Fibroblast of villous mesenchyme (primary cell): Measurements from ENCODE around the gene ANKK1. TPM values are rescaled to one million over a fixed set of nuclear protein-coding genes. Genes with fewer than 3 reads are reported as not detected.

Experiments
- DNase-seq: peaks from one replicate; pipeline ENCODE4 v3.0.0-alpha.2; 2010; ENCODE audit warnings: low read depth
- H3K4me3 ChIP-seq: 2 replicates; pipeline ENCODE4 v1.5.1; 2011; ENCODE audit warnings: low read depth, mild to moderate bottlenecking, low read length
- total RNA-seq: library from RNA; depleted of rRNA; stranded (reverse); fragments of >200 nt; gene quantifications from 2 replicates; pipeline ENCODE4 v1.2.3, GENCODE V29; 2012
- TF ChIP-seq, protein P1 (sequence below): IDR thresholded peaks from 2 replicates; pipeline ENCODE4 v1.5.1; 2012; ENCODE audit warnings: low read depth, mild to moderate bottlenecking, low read length; ENCODE audit not compliant: insufficient read depth

The ANKK1 gene
- total RNA-seq, 1 donor: under 0.01 TPM

DNA sequence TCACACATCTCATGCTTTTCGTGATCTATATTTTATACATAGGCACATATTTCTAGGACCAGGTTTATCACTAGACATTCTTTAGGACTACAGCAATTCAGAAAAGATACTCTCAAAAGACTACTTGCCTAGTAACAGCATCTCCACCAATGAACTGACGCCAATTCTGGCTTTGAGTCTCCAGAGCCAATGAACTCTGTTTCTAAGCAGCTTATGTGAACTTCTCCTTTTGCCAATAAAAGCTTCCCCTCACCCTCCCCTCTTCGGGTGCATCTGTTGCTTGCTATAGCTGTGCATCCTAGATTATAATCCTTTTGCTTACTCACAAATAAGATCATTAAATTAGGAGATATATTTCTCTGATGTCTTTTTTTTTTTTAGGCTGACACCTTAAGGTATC is 11.4 kb upstream of the ANKK1 start:
- no peak overlapping the region for H3K4me3 ChIP-seq
- TF ChIP-seq, protein P1, sequence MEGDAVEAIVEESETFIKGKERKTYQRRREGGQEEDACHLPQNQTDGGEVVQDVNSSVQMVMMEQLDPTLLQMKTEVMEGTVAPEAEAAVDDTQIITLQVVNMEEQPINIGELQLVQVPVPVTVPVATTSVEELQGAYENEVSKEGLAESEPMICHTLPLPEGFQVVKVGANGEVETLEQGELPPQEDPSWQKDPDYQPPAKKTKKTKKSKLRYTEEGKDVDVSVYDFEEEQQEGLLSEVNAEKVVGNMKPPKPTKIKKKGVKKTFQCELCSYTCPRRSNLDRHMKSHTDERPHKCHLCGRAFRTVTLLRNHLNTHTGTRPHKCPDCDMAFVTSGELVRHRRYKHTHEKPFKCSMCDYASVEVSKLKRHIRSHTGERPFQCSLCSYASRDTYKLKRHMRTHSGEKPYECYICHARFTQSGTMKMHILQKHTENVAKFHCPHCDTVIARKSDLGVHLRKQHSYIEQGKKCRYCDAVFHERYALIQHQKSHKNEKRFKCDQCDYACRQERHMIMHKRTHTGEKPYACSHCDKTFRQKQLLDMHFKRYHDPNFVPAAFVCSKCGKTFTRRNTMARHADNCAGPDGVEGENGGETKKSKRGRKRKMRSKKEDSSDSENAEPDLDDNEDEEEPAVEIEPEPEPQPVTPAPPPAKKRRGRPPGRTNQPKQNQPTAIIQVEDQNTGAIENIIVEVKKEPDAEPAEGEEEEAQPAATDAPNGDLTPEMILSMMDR: no peak
- DNase-seq: peak; percentile 66

DNA sequence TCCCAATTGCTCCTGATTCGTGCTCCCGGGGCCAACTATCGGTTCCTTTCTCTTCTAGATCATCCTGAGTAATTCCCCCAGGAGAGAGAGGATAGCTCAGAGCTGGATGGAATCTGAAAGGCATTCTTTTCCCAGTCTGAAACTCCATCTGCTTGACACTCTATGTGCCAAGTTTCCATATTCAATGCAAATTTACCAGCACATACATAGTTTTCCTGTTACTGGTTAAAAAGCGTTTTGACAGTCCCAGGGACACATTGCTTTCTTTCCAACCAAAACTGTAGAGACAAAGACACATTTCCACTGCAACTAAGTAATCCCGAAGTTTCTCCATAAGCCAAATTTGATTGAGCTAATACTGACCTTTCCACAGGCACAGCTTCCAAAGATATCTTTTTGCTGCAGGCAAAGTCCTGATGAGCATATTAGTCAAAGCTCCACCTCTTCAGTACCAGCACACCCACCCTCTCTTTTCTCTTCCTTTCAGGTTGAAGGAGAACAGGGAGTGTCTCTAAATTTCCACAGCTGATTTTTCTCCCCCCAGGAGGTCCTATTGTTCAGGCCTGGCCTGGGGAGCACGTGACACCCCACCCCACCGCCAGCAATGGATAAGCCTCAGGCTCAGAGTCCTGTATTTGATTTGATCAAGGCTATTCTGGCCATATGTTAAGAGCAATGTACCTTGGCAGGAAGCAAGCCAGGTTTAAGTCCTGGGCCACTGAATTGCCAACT is 9.7 kb upstream of the ANKK1 start:
- TF ChIP-seq, protein P1: no peak
- no peak overlapping the region for H3K4me3 ChIP-seq
- DNase-seq: no peak

DNA sequence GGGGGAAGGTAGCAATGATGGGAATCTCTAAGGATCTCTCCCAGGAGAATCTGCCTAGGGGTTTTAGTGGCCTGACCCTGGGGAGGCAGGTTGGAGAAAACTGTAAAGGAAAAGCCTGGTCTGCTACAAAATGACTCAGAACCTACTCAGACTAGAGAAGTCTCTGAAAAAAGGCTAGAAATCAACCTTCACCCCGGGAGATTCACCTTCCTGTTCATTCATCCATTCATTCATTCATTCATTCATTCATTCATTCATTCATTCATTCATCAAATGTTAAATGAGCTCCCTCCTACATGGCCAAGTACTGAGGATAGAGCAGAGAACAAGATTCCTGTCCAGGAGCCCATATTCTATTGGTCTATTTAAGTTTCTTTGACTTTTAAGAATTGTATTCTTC is 8.9 kb upstream of the ANKK1 start:
- H3K4me3 ChIP-seq: no peak overlapping the region
- TF ChIP-seq, protein P1: no peak
- DNase-seq: no peak

DNA sequence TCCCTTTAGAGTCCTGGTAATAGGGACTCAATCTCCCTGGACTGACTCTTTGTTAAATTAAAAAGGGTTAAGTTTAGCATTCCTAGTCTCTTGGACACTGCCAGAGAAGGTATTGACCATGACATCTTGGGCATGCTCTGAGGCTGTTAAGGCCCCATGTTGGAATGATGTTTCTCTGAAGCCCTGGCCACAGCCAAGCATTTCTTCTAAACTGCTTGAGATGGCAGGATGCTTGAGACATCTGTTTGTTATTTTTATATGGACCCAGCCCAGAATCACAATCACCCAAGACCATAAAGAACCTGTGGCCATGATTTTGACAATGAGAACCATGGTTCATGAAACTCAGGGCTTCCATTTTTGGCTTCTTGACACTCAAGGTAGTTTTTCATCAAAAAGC is 5.5 kb upstream of the ANKK1 start:
- DNase-seq: no peak
- TF ChIP-seq, protein P1: no peak
- no peak overlapping the region for H3K4me3 ChIP-seq

DNA sequence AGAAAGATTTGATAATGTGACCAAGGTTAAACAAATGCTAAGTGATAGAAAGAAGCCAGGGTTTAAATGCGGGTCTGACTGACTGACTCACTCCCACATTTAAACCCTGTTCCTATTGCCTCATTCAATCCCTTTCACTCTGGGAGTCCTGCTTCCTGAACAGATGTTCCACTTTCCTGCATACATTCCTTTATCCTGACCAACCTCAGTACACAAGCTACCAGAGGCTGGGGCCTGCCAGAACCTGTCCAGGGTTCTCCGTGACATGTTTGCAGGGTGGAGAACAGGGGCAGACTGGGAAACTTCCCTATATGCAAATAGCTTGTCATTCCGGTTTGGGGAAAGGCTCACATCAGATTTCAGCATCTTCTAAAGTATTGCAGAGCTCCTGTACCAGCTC is 3.0 kb upstream of the ANKK1 start:
- TF ChIP-seq, protein P1: no peak
- H3K4me3 ChIP-seq: no peak overlapping the region
- DNase-seq: peak; percentile 94

DNA sequence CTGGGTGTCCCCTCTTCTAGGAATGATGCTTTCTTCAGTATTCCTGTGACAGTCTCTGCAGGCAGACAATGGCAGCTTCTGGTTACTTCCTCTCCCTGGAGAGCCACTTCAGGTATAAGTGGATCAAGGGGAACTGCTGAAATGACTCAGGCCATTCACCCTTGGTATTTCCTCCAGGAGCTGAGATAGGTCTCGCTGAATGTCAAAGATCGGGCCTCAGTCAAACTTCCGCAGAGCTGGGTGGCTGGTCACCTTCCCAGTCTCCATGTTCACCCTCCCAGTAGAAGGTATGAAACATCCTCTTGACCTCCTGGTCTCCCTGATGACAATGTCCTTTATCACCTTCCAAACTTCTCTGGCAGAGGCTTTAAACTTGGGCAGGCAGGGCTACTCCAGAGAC is 1.8 kb upstream of the ANKK1 start:
- no peak overlapping the region for H3K4me3 ChIP-seq
- TF ChIP-seq, protein P1: no peak
- DNase-seq: no peak

DNA sequence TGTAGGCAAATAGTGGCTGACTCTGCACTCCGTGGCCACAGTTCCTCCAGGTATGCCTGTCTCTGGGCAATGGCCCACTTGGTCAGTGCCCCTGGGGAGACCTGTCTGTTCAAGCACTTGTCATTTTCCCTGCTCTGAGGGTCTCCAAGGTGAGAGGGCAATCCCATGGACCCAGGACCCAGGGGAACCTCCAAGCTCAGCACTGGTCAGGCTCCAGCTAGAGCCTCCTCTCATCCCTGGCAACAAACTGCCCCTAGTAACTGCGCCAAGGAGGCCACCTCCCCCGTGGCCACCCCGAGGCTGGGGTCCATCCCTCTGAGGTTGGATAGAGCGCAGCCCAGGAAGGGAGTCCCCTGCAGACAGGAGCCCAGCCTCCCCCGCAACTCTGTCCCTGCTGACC is 713 bp upstream of the ANKK1 start:
- DNase-seq: no peak
- TF ChIP-seq, protein P1: no peak
- H3K4me3 ChIP-seq: no peak overlapping the region
